ENCODE measurements around the gene KLHL29. TPM values are rescaled to one million over a fixed set of nuclear protein-coding genes. Genes with fewer than 3 reads are reported as not detected.

Gene KLHL29
- total RNA-seq, 1 donor from 2014 or later = 5.5 TPM

DNA sequence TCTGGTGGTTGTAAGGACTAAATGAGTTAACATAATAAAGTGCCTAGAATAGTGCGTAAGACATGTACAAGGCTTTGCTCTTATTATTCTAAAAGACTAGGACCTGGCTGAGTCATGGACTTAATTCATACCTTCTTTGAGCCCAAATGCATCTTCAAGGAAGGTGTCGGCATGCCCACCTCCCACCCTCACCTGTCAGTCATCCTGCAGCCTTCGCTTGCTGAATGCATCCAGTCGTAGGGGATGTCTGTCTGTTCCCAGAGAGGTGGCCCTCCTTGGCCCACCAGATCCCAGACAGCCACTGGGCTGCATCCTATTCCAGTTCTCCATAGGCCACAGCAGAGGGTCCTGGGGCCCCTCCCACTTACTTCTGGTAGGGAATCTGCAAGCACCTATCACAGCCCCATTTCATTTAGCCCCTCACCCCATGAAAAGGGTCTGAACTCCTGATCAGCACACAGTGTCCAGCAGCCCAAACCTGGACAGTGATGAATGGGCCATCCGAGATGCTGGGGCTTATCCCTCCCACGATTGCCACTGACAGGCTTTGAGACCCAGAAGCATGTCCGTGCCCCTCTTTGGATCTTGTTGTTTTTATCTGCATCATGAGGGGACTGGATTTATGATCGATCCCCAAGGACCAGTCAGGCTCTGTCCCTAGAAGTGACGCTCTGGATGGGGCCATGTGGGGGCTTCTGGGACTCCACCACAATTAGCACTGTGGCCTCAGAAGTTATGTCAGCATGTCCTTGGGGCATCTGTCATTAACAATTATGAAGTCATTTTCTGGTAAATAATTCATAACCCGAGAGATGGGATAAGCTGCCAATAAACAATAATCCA lies 101.1 kb downstream of the KLHL29 start:
- Mint-ChIP-seq H3K4me3 (ENCODE audit: unreplicated experiment) (no peak overlapping the region), H3K36me3 (ENCODE audit: low read depth, unreplicated experiment) (peaks cover 7% of the 10 kb centered on the region), H3K27me3 (ENCODE audit: low read depth, unreplicated experiment) (peaks cover 79% of the 10 kb centered on the region), H3K4me1 (ENCODE audit: low read depth, unreplicated experiment) (peaks cover 24% of the 10 kb centered on the region), H3K27ac (ENCODE audit: unreplicated experiment) (no peak overlapping the region), H3K9me3 (ENCODE audit: unreplicated experiment) (peaks cover 2% of the 10 kb centered on the region)
- no peak overlapping the region for H2AFZ ChIP-seq (ENCODE audit: low read depth, low read length)
- peaks cover 36% of the 10 kb centered on the region for H3K27me3 ChIP-seq (ENCODE audit: insufficient read depth, low read length)
- no peak overlapping the region for H3K27ac ChIP-seq (ENCODE audit: low read depth, low read length)
- H3K4me1 ChIP-seq (ENCODE audit: insufficient read depth, low read length) = peaks cover 6% of the 10 kb centered on the region
- no peak overlapping the region for H3K4me2 ChIP-seq (ENCODE audit: low read length)
- TF ChIP-seq CTCF (IDR thresholded peaks at IDR 0.05; ENCODE audit: insufficient read depth, low read depth, low read length) (no peak), EZH2 (IDR thresholded peaks at IDR 0.05; ENCODE audit: insufficient read depth, low read length) (no peak)
- no peaks in the 10 kb centered on the region for H3K79me2 ChIP-seq (ENCODE audit: insufficient read depth, low read length)
- no peaks in the 10 kb centered on the region for H3K9me3 ChIP-seq (ENCODE audit: insufficient read depth, low read depth, low read length)
- H3K36me3 ChIP-seq (ENCODE audit: insufficient read depth, low read length) = no peaks in the 10 kb centered on the region
- no peak for DNase-seq (ENCODE audit: low read depth)
- peaks cover 20% of the 10 kb centered on the region for H4K20me1 ChIP-seq (ENCODE audit: insufficient read depth, low read length)
- no peak overlapping the region for H3K4me3 ChIP-seq (ENCODE audit: insufficient read depth, low read depth, low read length)
- no peak for FAIRE-seq
- H3K9ac ChIP-seq (ENCODE audit: low read length) = no peak overlapping the region

- no peak overlapping the region for H3K4me3 ChIP-seq (ENCODE audit: insufficient read depth, low read depth, low read length)
- H3K27me3 ChIP-seq (ENCODE audit: insufficient read depth, low read length) = peaks cover 40% of the 10 kb centered on the region
- H3K79me2 ChIP-seq (ENCODE audit: insufficient read depth, low read length) = no peaks in the 10 kb centered on the region
- H3K36me3 Mint-ChIP-seq (ENCODE audit: low read depth, unreplicated experiment) = peaks cover 7% of the 10 kb centered on the region
- H2AFZ ChIP-seq (ENCODE audit: low read depth, low read length) = no peak overlapping the region
- H3K4me3 Mint-ChIP-seq (ENCODE audit: unreplicated experiment) = no peak overlapping the region
- no peak overlapping the region for H3K27ac ChIP-seq (ENCODE audit: low read depth, low read length)
- peaks cover 21% of the 10 kb centered on the region for H3K4me1 Mint-ChIP-seq (ENCODE audit: low read depth, unreplicated experiment)
- peaks cover 4% of the 10 kb centered on the region for H3K9me3 Mint-ChIP-seq (ENCODE audit: unreplicated experiment)
- no peaks in the 10 kb centered on the region for H3K9me3 ChIP-seq (ENCODE audit: insufficient read depth, low read depth, low read length)
- DNase-seq (ENCODE audit: low read depth) = no peak
- no peak overlapping the region for H3K27ac Mint-ChIP-seq (ENCODE audit: unreplicated experiment)
- peaks cover 22% of the 10 kb centered on the region for H4K20me1 ChIP-seq (ENCODE audit: insufficient read depth, low read length)
- no peak overlapping the region for H3K9ac ChIP-seq (ENCODE audit: low read length)
- H3K4me1 ChIP-seq (ENCODE audit: insufficient read depth, low read length) = peaks cover under 1% of the 10 kb centered on the region
- no peak for TF ChIP-seq EZH2 (IDR thresholded peaks at IDR 0.05; ENCODE audit: insufficient read depth, low read length)
- TF ChIP-seq CTCF (IDR thresholded peaks at IDR 0.05; ENCODE audit: insufficient read depth, low read depth, low read length) = no peak
- no peaks in the 10 kb centered on the region for H3K36me3 ChIP-seq (ENCODE audit: insufficient read depth, low read length)
- FAIRE-seq = no peak
- H3K4me2 ChIP-seq (ENCODE audit: low read length) = no peak overlapping the region
- H3K27me3 Mint-ChIP-seq (ENCODE audit: low read depth, unreplicated experiment) = peaks cover 86% of the 10 kb centered on the region
Measured at GRCh38 chr2:23486684-23487075, 101.7 kb downstream of the KLHL29 start.
